HEK293 (cell line): ENCODE measurements around the gene TMEM88.
A peak's percentile ranks its signal among the peaks of the same experiment; 100 is the strongest.

Experiments used
- BCL11A ChIP-seq: fragments of 450-650 bp; formaldehyde crosslinking; IDR thresholded peaks from 2 replicates; pipeline ENCODE4 v1.5.1; 2016; ENCODE audit warnings: low read depth, missing biosample characterization, missing genetic modification characterization
- GLI4 ChIP-seq: fragments of 450-650 bp; formaldehyde crosslinking; IDR thresholded peaks from 2 replicates; pipeline ENCODE4 v1.5.1; 2016; ENCODE audit warnings: missing biosample characterization, missing genetic modification characterization
- GLIS1 ChIP-seq: fragments of 450-650 bp; formaldehyde crosslinking; IDR thresholded peaks from 2 replicates; pipeline ENCODE4 v1.5.1; 2016; ENCODE audit warnings: missing biosample characterization, missing genetic modification characterization
- KLF1 ChIP-seq: fragments of 450-650 bp; formaldehyde crosslinking; IDR thresholded peaks from 2 replicates; pipeline ENCODE4 v1.5.1; 2016; ENCODE audit warnings: missing biosample characterization, missing genetic modification characterization
- KLF7 ChIP-seq: fragments of 450-650 bp; formaldehyde crosslinking; IDR thresholded peaks from 2 replicates; pipeline ENCODE4 v1.5.1; 2016; ENCODE audit warnings: missing biosample characterization, missing genetic modification characterization, borderline replicate concordance
- PBX3 ChIP-seq: sonication (generic); formaldehyde crosslinking; IDR thresholded peaks from 2 replicates; pipeline ENCODE4 v1.8.1; 2022; ENCODE audit warnings: mild to moderate bottlenecking, moderate library complexity, missing genetic modification reagents
- PRDM4 ChIP-seq: fragments of 450-650 bp; formaldehyde crosslinking; IDR thresholded peaks from 2 replicates; pipeline ENCODE4 v1.5.1; 2017; ENCODE audit warnings: missing biosample characterization, missing genetic modification characterization
- RBAK ChIP-seq: fragments of 450-650 bp; formaldehyde crosslinking; IDR thresholded peaks from 2 replicates; pipeline ENCODE4 v1.5.1; 2016; ENCODE audit warnings: missing biosample characterization, missing genetic modification characterization
- TRIM28 ChIP-seq: IDR thresholded peaks from 2 replicates; pipeline ENCODE4 v1.6.1; 2011; ENCODE audit warnings: low read length, control low read depth, borderline replicate concordance
- ZBTB26 ChIP-seq: fragments of 450-650 bp; formaldehyde crosslinking; optimal IDR thresholded peaks from 2 replicates; pipeline ENCODE3; 2016; ENCODE audit warnings: missing biosample characterization, mild to moderate bottlenecking, missing genetic modification characterization
- ZNF112 ChIP-seq: fragments of 450-650 bp; formaldehyde crosslinking; IDR thresholded peaks from 2 replicates; pipeline ENCODE4 v1.5.0; 2017; ENCODE audit warnings: missing biosample characterization, missing genetic modification characterization
- ZNF114 ChIP-seq: fragments of 450-650 bp; formaldehyde crosslinking; IDR thresholded peaks from 2 replicates; pipeline ENCODE4 v1.5.0; 2017; ENCODE audit warnings: missing biosample characterization, missing genetic modification characterization
- ZNF175 ChIP-seq: fragments of 450-650 bp; formaldehyde crosslinking; IDR thresholded peaks from 2 replicates; pipeline ENCODE4 v1.5.1; 2016; ENCODE audit warnings: missing biosample characterization, missing genetic modification characterization
- ZNF223 ChIP-seq: fragments of 450-650 bp; formaldehyde crosslinking; IDR thresholded peaks from 2 replicates; pipeline ENCODE4 v1.5.1; 2016; ENCODE audit warnings: missing biosample characterization, missing genetic modification characterization
- ZNF248 ChIP-seq: fragments of 450-650 bp; formaldehyde crosslinking; IDR thresholded peaks from 2 replicates; pipeline ENCODE4 v1.5.1; 2017; ENCODE audit warnings: missing biosample characterization, missing genetic modification characterization
- ZNF341 ChIP-seq: fragments of 450-650 bp; formaldehyde crosslinking; IDR thresholded peaks from 2 replicates; pipeline ENCODE4; 2016; ENCODE audit warnings: low read depth, missing biosample characterization, missing genetic modification characterization
- ZNF394 ChIP-seq: fragments of 450-650 bp; formaldehyde crosslinking; IDR thresholded peaks from 2 replicates; pipeline ENCODE4 v1.5.1; 2016; ENCODE audit warnings: missing biosample characterization, missing genetic modification characterization, mild to moderate bottlenecking, moderate library complexity, borderline replicate concordance
- ZNF48 ChIP-seq: fragments of 450-650 bp; formaldehyde crosslinking; IDR thresholded peaks from 2 replicates; pipeline ENCODE4 v1.5.1; 2016; ENCODE audit warnings: missing biosample characterization, missing genetic modification characterization
- ZNF529 ChIP-seq: fragments of 450-650 bp; formaldehyde crosslinking; IDR thresholded peaks from 2 replicates; pipeline ENCODE4 v1.5.1; 2017; ENCODE audit warnings: missing genetic modification characterization, missing biosample characterization; ENCODE audit not compliant: insufficient replicate concordance
- ZNF544 ChIP-seq: fragments of 450-650 bp; formaldehyde crosslinking; IDR thresholded peaks from 2 replicates; pipeline ENCODE4 v1.5.0; 2017; ENCODE audit warnings: missing biosample characterization, missing genetic modification characterization
- ZNF558 ChIP-seq: fragments of 450-650 bp; formaldehyde crosslinking; IDR thresholded peaks from 2 replicates; pipeline ENCODE4 v1.5.1; 2016; ENCODE audit warnings: missing biosample characterization, missing genetic modification characterization
- ZNF585B ChIP-seq: fragments of 450-650 bp; formaldehyde crosslinking; IDR thresholded peaks from 2 replicates; pipeline ENCODE4 v1.5.1; 2016; ENCODE audit warnings: missing biosample characterization, missing genetic modification characterization
- ZNF596 ChIP-seq: fragments of 450-650 bp; IDR thresholded peaks from 2 replicates; pipeline ENCODE4 v1.5.0; 2018; ENCODE audit warnings: missing biosample characterization, mild to moderate bottlenecking, missing genetic modification characterization, moderate library complexity
- ZNF626 ChIP-seq: fragments of 450-650 bp; sonication (Bioruptor Pico); formaldehyde crosslinking; IDR thresholded peaks from 2 replicates; pipeline ENCODE4 v1.5.1; 2018; ENCODE audit warnings: missing biosample characterization, missing genetic modification characterization, inconsistent platforms
- ZNF692 ChIP-seq: fragments of 450-650 bp; formaldehyde crosslinking; IDR thresholded peaks from 2 replicates; pipeline ENCODE4 v1.5.1; 2016; ENCODE audit warnings: missing biosample characterization, missing genetic modification characterization
- ZNF701 ChIP-seq: fragments of 450-650 bp; formaldehyde crosslinking; IDR thresholded peaks from 2 replicates; pipeline ENCODE4 v1.5.1; 2016; ENCODE audit warnings: missing biosample characterization, missing genetic modification characterization
- ZNF768 ChIP-seq: fragments of 450-650 bp; formaldehyde crosslinking; IDR thresholded peaks from 2 replicates; pipeline ENCODE4 v1.5.1; 2018; ENCODE audit warnings: missing biosample characterization, mild to moderate bottlenecking, missing genetic modification characterization
- ZNF830 ChIP-seq: fragments of 450-650 bp; IDR thresholded peaks from 2 replicates; pipeline ENCODE4 v1.5.0; 2018; ENCODE audit warnings: missing biosample characterization, missing genetic modification characterization, low read depth, mild to moderate bottlenecking, moderate library complexity
- TF ChIP-seq, protein P1 (sequence below): fragments of 450-650 bp; formaldehyde crosslinking; IDR thresholded peaks from 2 replicates; pipeline ENCODE4 v1.5.1; 2016; ENCODE audit warnings: missing biosample characterization, missing genetic modification characterization
- TF ChIP-seq, protein P2 (sequence below): fragments of 450-650 bp; formaldehyde crosslinking; IDR thresholded peaks from 2 replicates; pipeline ENCODE4 v1.5.1; 2016; ENCODE audit warnings: missing biosample characterization, missing genetic modification characterization
- TF ChIP-seq, protein P3 (sequence below): fragments of 450-650 bp; formaldehyde crosslinking; IDR thresholded peaks from 2 replicates; pipeline ENCODE4 v1.5.1; 2016; ENCODE audit warnings: missing biosample characterization, missing genetic modification characterization

TMEM88 gene

GRCh38 chr17:7844292-7845154 is 10.3 kb upstream of the TMEM88 start (continued):
- TF ChIP-seq ZNF768 (tag by site-specific recombination): no peak; the same call in 1 of the 2 replicates
- TF ChIP-seq BCL11A (tag by site-specific recombination): peak; percentile 98
- no peak for TF ChIP-seq TRIM28
- TF ChIP-seq ZNF48 (tag by site-specific recombination): no peak
- no peak for TF ChIP-seq ZNF223
- TF ChIP-seq ZNF544 (tag by site-specific recombination): no peak
- TF ChIP-seq PRDM4: peak; percentile 44; the same call in 1 of the 2 replicates
- TF ChIP-seq ZNF585B (tag by site-specific recombination): no peak
- TF ChIP-seq ZNF394 (tag by site-specific recombination): no peak
- TF ChIP-seq, protein P1, sequence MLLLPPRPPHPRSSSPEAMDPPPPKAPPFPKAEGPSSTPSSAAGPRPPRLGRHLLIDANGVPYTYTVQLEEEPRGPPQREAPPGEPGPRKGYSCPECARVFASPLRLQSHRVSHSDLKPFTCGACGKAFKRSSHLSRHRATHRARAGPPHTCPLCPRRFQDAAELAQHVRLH: no peak
- TF ChIP-seq ZNF558 (tag by site-specific recombination): no peak
- no peak for TF ChIP-seq ZNF114 (tag by site-specific recombination)
- no peak for TF ChIP-seq GLI4 (tag by site-specific recombination)
- TF ChIP-seq RBAK (tag by site-specific recombination): no peak
- TF ChIP-seq KLF1: no peak
- no peak for TF ChIP-seq ZNF529 (tag by site-specific recombination)
- peak; percentile 84 for TF ChIP-seq ZNF341 (tag by site-specific recombination)
- TF ChIP-seq ZNF175 (tag by site-specific recombination): no peak
- TF ChIP-seq, protein P2, sequence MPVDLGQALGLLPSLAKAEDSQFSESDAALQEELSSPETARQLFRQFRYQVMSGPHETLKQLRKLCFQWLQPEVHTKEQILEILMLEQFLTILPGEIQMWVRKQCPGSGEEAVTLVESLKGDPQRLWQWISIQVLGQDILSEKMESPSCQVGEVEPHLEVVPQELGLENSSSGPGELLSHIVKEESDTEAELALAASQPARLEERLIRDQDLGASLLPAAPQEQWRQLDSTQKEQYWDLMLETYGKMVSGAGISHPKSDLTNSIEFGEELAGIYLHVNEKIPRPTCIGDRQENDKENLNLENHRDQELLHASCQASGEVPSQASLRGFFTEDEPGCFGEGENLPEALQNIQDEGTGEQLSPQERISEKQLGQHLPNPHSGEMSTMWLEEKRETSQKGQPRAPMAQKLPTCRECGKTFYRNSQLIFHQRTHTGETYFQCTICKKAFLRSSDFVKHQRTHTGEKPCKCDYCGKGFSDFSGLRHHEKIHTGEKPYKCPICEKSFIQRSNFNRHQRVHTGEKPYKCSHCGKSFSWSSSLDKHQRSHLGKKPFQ: no peak
- no peak for TF ChIP-seq ZNF626 (tag by site-specific recombination)
- TF ChIP-seq ZNF248: no peak
- no peak for TF ChIP-seq KLF7 (tag by site-specific recombination)
- no peak for TF ChIP-seq PBX3 (CRISPR knock-in tag)
- TF ChIP-seq ZNF692 (tag by site-specific recombination): no peak
- TF ChIP-seq GLIS1 (tag by site-specific recombination): peak; percentile 55; the same call in 1 of the 2 replicates
- TF ChIP-seq, protein P3, sequence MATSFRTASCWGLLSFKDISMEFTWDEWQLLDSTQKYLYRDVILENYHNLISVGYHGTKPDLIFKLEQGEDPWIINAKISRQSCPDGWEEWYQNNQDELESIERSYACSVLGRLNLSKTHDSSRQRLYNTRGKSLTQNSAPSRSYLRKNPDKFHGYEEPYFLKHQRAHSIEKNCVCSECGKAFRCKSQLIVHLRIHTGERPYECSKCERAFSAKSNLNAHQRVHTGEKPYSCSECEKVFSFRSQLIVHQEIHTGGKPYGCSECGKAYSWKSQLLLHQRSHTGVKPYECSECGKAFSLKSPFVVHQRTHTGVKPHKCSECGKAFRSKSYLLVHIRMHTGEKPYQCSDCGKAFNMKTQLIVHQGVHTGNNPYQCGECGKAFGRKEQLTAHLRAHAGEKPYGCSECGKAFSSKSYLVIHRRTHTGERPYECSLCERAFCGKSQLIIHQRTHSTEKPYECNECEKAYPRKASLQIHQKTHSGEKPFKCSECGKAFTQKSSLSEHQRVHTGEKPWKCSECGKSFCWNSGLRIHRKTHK (tag by site-specific recombination): no peak
- TF ChIP-seq ZBTB26 (tag by site-specific recombination): peak; percentile 33
- TF ChIP-seq ZNF596 (tag by site-specific recombination): no peak
- no peak for TF ChIP-seq ZNF112
- no peak for TF ChIP-seq ZNF830
- TF ChIP-seq ZNF701: no peak
